ENCODE results near the gene KLF16.

DNA sequence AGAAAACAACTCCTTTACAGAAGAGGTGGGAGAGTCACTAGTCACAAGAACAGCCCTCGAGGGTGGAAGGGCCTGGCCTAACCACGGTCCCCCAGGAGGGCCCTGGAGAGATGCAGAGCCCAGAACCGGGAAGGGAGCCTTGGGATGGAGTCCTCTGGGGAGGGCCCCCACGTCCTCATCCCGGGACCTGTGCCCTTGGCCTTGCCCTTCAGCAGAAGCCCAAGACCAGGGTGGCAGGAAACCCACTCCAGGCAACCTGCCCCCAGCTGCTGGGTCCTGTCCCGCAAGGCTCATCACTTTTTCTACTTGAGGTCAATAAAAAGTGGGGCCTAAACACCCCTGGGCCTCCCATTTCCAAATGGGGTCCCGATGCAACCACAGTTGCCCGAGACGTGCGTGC is 49.0 kb downstream of the KLF16 start:
- TF ChIP-seq, protein P1, sequence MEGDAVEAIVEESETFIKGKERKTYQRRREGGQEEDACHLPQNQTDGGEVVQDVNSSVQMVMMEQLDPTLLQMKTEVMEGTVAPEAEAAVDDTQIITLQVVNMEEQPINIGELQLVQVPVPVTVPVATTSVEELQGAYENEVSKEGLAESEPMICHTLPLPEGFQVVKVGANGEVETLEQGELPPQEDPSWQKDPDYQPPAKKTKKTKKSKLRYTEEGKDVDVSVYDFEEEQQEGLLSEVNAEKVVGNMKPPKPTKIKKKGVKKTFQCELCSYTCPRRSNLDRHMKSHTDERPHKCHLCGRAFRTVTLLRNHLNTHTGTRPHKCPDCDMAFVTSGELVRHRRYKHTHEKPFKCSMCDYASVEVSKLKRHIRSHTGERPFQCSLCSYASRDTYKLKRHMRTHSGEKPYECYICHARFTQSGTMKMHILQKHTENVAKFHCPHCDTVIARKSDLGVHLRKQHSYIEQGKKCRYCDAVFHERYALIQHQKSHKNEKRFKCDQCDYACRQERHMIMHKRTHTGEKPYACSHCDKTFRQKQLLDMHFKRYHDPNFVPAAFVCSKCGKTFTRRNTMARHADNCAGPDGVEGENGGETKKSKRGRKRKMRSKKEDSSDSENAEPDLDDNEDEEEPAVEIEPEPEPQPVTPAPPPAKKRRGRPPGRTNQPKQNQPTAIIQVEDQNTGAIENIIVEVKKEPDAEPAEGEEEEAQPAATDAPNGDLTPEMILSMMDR (IDR thresholded peaks at IDR 0.05), result no peak
- no peak for TF ChIP-seq POLR2AphosphoS5 (IDR thresholded peaks at IDR 0.05)

All from gastroesophageal sphincter (tissue), 3 donors.